Stimulated activated CD4-positive, alpha-beta T cell treated with anti-CD3 and anti-CD28 coated beads, Interleukin-12 subunit alpha, Interleukin-12 subunit beta, amount 100 ng/mL, for 4 hours (primary cell): ENCODE measurements around the gene TTC33.

Experiments
- DNase-seq: peaks from one replicate; pipeline ENCODE4 v3.0.0-alpha.2; 2020

Gene TTC33

GRCh38 chr5:40465416-40465815, 290.3 kb downstream of the TTC33 start:
- no peak for DNase-seq

- no peak for DNase-seq
Measured at GRCh38 chr5:40464511-40464910, 291.2 kb downstream of the TTC33 start.
